ENCODE data around the gene CTSL.

CTSL gene

DNA sequence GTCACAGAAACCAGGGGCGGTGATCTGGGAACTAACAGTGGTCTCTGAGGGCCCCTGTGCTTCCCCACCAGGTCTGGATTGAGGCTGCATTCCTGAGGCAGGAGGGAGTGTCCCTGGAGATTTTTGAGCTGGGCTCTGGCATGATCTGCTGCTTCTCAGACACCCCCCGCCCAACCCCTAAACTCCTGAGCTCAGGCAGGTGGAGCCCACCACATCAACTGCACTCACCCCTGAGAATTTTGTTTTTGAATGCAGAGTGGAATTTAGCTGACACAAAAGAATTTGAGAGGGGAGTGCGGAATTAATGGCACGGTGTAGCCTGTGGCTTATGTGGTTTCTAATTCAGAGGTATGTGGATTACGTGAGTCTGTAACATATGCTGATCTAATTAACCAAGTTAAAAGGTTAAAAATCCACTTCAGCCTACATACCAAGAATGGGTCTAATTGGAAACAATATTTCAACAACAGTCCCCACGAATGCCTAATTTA, 23.9 kb upstream of the CTSL start:
- H3K4me3 ChIP-seq (ENCODE audit: low read depth, low read length): no peak overlapping the region
- DNase-seq (ENCODE audit: low read depth): no peak
- no peak for TF ChIP-seq POLR2A (IDR thresholded peaks at IDR 0.05; ENCODE audit: extremely low read depth, insufficient read length)
- TF ChIP-seq, protein P1, sequence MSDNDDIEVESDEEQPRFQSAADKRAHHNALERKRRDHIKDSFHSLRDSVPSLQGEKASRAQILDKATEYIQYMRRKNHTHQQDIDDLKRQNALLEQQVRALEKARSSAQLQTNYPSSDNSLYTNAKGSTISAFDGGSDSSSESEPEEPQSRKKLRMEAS (IDR thresholded peaks at IDR 0.05; ENCODE audit: low read depth, low read length): no peak
- no peak for TF ChIP-seq CTCF (IDR thresholded peaks at IDR 0.05; ENCODE audit: low read depth, low read length)
- TF ChIP-seq MYC (IDR thresholded peaks at IDR 0.05; ENCODE audit: low read depth, low read length): no peak

DNA sequence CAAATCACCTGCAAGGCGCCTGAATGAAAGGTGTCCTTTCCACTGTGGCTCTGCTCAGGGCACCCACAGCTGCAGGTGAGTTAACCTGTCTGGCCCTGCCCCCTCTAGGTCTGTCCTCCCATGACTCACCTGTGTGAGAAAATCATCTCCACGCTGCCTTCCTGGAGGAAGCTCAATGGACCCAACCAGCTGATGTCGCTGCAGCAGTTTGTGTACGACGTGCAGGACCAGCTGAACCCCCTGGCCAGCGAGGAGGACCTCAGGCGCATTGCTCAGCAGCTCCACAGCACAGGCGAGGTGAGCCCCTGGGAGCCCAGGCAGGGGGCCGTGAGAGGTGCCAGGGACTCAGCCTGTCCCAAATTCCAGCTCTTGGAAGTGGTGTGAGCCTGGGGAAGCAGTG, 23.0 kb upstream of the CTSL start:
- TF ChIP-seq, protein P1 (IDR thresholded peaks at IDR 0.05; ENCODE audit: low read depth, low read length): no peak
- no peak for TF ChIP-seq MYC (IDR thresholded peaks at IDR 0.05; ENCODE audit: low read depth, low read length)
- TF ChIP-seq POLR2A (IDR thresholded peaks at IDR 0.05; ENCODE audit: extremely low read depth, insufficient read length): no peak
- TF ChIP-seq CTCF (IDR thresholded peaks at IDR 0.05; ENCODE audit: low read depth, low read length): no peak

DNA sequence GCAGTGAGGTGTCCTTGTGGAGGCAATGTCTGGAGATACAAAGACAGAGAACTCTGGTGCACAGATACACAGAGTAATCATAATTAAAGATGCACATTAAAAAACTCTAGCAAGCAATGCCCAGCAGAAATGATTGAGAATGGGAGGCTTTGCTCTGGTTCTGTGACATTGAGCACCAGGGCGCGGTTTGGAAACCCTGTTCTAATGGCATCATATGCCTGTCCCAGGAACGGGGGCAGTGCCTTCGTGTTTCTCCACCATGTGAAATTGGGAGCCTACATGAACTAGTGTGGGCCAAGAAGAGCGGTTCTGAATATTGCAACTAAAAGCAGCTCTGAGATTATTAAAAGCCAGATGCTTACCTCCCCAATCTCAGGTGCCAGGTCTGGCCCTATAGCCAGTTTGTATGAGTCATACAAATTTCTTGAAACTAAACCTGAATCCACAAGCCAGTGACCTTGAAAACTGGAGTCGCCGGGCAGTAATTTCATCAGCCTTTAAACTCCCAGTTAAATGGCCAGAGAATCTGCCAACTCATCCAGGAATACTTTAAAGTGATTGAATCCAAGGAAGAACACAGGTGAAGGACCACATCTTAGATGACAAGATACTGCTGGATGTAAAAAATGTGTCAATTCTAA, 22.2 kb upstream of the CTSL start:
- no peak overlapping the region for H3K4me3 ChIP-seq (ENCODE audit: low read depth, low read length)
- no peak for DNase-seq (ENCODE audit: low read depth)
- TF ChIP-seq CTCF (IDR thresholded peaks at IDR 0.05; ENCODE audit: low read depth, low read length) (no peak), MYC (IDR thresholded peaks at IDR 0.05; ENCODE audit: low read depth, low read length) (no peak), POLR2A (IDR thresholded peaks at IDR 0.05; ENCODE audit: extremely low read depth, insufficient read length) (no peak)
- TF ChIP-seq, protein P1 (IDR thresholded peaks at IDR 0.05; ENCODE audit: low read depth, low read length): no peak

More for the DNA sequence above, 23.0 kb upstream of the CTSL start:
- no peak overlapping the region for H3K4me3 ChIP-seq (ENCODE audit: low read depth, low read length)
- no peak for DNase-seq (ENCODE audit: low read depth)

DNA sequence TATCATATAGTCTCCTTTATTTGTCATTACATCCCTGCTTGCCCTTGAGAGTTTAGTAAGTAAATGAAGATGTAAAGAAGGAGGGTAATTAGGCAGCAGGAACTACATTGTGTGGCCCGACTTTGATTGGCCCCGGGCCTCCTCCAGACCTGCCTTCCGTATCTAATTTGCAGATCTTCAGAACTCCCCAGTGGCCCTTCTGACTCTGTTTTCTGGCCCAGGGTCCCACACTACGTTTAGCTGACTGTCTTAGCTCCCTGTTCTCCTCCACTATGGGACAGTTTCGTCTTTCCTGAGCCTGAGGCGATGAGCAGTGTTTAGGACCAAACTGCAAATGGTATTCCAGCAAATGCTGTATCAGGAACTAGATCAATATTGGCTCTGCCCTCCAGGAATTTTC, 21.6 kb upstream of the CTSL start:
- no peak overlapping the region for H3K4me3 ChIP-seq (ENCODE audit: low read depth, low read length)
- DNase-seq (ENCODE audit: low read depth): no peak
- TF ChIP-seq MYC (IDR thresholded peaks at IDR 0.05; ENCODE audit: low read depth, low read length) (no peak), CTCF (IDR thresholded peaks at IDR 0.05; ENCODE audit: low read depth, low read length) (no peak), POLR2A (IDR thresholded peaks at IDR 0.05; ENCODE audit: extremely low read depth, insufficient read length) (no peak)
- TF ChIP-seq, protein P1 (IDR thresholded peaks at IDR 0.05; ENCODE audit: low read depth, low read length): no peak

DNA sequence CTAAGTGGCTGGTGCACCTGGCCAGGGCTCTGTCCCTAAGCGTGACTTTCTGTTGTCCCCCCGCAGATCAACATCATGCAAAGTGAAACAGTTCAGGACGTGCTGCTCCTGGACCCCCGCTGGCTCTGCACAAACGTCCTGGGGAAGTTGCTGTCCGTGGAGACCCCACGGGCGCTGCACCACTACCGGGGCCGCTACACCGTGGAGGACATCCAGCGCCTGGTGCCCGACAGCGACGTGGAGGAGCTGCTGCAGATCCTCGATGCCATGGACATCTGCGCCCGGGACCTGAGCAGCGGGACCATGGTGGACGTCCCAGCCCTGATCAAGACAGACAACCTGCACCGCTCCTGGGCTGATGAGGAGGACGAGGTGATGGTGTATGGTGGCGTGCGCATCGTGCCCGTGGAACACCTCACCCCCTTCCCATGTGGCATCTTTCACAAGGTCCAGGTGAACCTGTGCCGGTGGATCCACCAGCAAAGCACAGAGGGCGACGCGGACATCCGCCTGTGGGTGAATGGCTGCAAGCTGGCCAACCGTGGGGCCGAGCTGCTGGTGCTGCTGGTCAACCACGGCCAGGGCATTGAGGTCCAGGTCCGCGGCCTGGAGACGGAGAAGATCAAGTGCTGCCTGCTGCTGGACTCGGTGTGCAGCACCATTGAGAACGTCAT, 19.7 kb upstream of the CTSL start:
- no peak for DNase-seq (ENCODE audit: low read depth)
- TF ChIP-seq MYC (IDR thresholded peaks at IDR 0.05; ENCODE audit: low read depth, low read length): no peak
- H3K4me3 ChIP-seq (ENCODE audit: low read depth, low read length): no peak overlapping the region

DNA sequence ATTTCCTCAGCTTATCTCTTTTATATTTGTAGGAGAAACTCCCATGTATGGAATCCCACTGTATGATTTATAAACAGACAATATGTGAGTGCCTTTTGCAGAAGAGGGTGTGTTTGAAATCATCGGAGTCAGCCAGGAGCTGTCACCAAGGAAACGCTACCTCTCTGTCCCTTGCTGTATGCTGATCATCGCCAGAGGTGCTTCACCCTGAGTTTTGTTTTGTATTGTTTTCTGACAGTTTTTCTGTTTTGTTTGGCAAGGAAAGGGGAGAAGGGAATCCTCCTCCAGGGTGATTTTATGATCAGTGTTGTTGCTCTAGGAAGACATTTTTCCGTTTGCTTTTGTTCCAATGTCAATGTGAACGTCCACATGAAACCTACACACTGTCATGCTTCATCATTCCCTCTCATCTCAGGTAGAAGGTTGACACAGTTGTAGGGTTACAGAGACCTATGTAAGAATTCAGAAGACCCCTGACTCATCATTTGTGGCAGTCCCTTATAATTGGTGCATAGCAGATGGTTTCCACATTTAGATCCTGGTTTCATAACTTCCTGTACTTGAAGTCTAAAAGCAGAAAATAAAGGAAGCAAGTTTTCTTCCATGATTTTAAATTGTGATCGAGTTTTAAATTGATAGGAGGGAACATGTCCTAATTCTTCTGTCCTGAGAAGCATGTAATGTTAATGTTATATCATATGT, 18.0 kb upstream of the CTSL start:
- DNase-seq (ENCODE audit: low read depth): peak; percentile 64
- no peak overlapping the region for H3K4me3 ChIP-seq (ENCODE audit: low read depth, low read length)
- TF ChIP-seq CTCF (IDR thresholded peaks at IDR 0.05; ENCODE audit: low read depth, low read length): no peak
- TF ChIP-seq, protein P1 (IDR thresholded peaks at IDR 0.05; ENCODE audit: low read depth, low read length): no peak
- no peak for TF ChIP-seq MYC (IDR thresholded peaks at IDR 0.05; ENCODE audit: low read depth, low read length)
- no peak for TF ChIP-seq POLR2A (IDR thresholded peaks at IDR 0.05; ENCODE audit: extremely low read depth, insufficient read length)
